Pancreas (tissue), 10 donors: ENCODE measurements around the gene TM9SF1. TPM values are rescaled to one million over a fixed set of nuclear protein-coding genes. Genes with fewer than 3 reads are reported as not detected.

Source experiments
- ATAC-seq, 4 donors: fragments of 200-7000 bp; cut with Tn5 transposase; one replicate each; pipeline versions ENCODE4 v1.8.0 to v1.9.1; 2020; ENCODE audit warnings: mild to moderate bottlenecking in 4 of 4, moderate library complexity in 4 of 4
- DNase-seq, 6 donors: peaks; one replicate each; pipeline ENCODE4 v3.0.0-alpha.2; 2020
- FAIRE-seq: peaks from 2 replicates; lab custom pipeline; 2012; peaks lifted over from hg19 to GRCh38; lab: Jason Lieb, UNC
- H3K27ac ChIP-seq, 4 donors: fragments of 200-600 bp; sonication (generic); 1 replicate in 3 of 4; 2 replicates in 1 of 4; pipeline versions ENCODE4 v1.5.0 to v1.8.0; 2020
- H3K27me3 ChIP-seq, 4 donors: fragments of 200-600 bp; one replicate each; pipeline ENCODE4 v1.8.0; 2021
- H3K36me3 ChIP-seq, 3 donors: fragments of 200-600 bp; sonication (generic) in 1 of 3; one replicate each; pipeline versions ENCODE4 v1.5.0 to v1.8.0; 2020 to 2021
- H3K4me1 ChIP-seq, 3 donors: fragments of 200-600 bp; one replicate each; pipeline ENCODE4 v1.8.0; 2021
- H3K4me3 ChIP-seq, 4 donors: fragments of 200-600 bp; sonication (generic) in 2 of 4; one replicate each; pipeline versions ENCODE4 v1.5.0 to v1.8.0; 2020 to 2021
- H3K9me3 ChIP-seq, 4 donors: fragments of 200-600 bp; one replicate each; pipeline ENCODE4 v1.8.0; 2021
- WGBS, 2 donors: extraction: QIAGEN DNeasy Blood & Tissue Kit; methylation state at CpG; one replicate each; pipeline ENCODE4 v1.1.7; 2013; 5-methylcytosine and 5-hydroxymethylcytosine counted together
- intact Hi-C, 3 donors: fragments of 100-400 bp; cut with DNase I; formaldehyde crosslinking; loops; one replicate each; pipeline versions ENCODE4 v1.11.1 to v1.14.2; 2022
- polyA plus RNA-seq, 2 donors: library from polyadenylated mRNA; stranded (reverse); fragments of 200-250 nt; gene quantifications; one replicate each; pipeline ENCODE4 v1.2.3, GENCODE V29; 2013
- total RNA-seq, 6 donors: library from RNA; stranded (reverse); fragmentation: NEBNext Ultra II Directional in 4 of 6; extraction: Animal tissue kit (Norgen Biotek cat#: 25700) in 4 of 6; gene quantifications; one replicate each; pipeline versions ENCODE4 v1.2.1 to v1.2.4, GENCODE V29; 2021 to 2023
- TF ChIP-seq, protein P1 (sequence below), 4 donors: fragments of 200-600 bp; sonication (generic) in 3 of 4; IDR thresholded peaks; one replicate each; pipeline versions ENCODE4 v1.5.0 to v1.8.0; 2021; ENCODE audit warnings: antibody characterized with exemption in 4 of 4
- donor health status: healthy with polysubstance abuse.
- donor health status: DM: no; HTN: no; CAD: no; lungs with moderate emphysema.
- donor health status: DM: no; HTN: no; CAD: no.
- donor health status: control.
- donor health status: control.
- donor health status: Bipolar disorder and iron deficiency.
- donor health status: DM: yes; HTN: yes; CAD: no.
- donor health status: DM: no; HTN: no; CAD: no.
- donor health status: DM: no; HTN: no; CAD: no.
- donor health status: DM: yes; HTN: yes; CAD: no.

The TM9SF1 gene
- total and polyA plus RNA-seq, 8 donors = 20.5 to 46.8 (median 37.9) TPM

DNA sequence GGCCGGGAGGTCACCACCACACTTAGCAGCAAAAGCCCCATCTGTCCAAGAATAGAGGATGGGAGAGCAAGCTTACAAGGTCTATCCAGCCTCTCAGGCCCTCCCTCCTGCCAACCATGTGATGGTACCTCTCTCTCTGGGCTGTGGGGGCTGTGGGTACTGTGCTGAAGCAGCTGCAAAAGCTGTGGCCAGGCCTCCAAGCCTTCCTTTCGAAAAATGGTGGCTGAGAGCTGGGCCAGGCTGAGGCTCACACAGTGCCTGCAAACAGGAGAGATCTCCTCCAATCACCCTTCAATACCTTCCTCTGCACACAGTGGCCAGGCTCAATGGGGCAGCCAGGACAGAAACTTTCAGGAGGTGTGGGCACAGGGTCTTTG lies 7.7 kb downstream of the TM9SF1 start:
- Histone ChIP-seq H3K9me3 (no peaks in the 10 kb centered on the region), H3K4me3 (peak overlapping the region in 2 of 4 donors; percentile 56 to 71), H3K36me3 (peaks cover 3 to 36% (median 26%) of the 10 kb centered on the region in 3 donors), H3K4me1 (peaks cover 0 to 11% (median 9%) of the 10 kb centered on the region in 3 donors), H3K27me3 (no peaks in the 10 kb centered on the region), H3K27ac (peak overlapping the region in 1 of 4 donors; percentile 62)
- no peak for ATAC-seq
- TF ChIP-seq, protein P1, sequence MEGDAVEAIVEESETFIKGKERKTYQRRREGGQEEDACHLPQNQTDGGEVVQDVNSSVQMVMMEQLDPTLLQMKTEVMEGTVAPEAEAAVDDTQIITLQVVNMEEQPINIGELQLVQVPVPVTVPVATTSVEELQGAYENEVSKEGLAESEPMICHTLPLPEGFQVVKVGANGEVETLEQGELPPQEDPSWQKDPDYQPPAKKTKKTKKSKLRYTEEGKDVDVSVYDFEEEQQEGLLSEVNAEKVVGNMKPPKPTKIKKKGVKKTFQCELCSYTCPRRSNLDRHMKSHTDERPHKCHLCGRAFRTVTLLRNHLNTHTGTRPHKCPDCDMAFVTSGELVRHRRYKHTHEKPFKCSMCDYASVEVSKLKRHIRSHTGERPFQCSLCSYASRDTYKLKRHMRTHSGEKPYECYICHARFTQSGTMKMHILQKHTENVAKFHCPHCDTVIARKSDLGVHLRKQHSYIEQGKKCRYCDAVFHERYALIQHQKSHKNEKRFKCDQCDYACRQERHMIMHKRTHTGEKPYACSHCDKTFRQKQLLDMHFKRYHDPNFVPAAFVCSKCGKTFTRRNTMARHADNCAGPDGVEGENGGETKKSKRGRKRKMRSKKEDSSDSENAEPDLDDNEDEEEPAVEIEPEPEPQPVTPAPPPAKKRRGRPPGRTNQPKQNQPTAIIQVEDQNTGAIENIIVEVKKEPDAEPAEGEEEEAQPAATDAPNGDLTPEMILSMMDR (IDR thresholded peaks at IDR 0.05) = no peak
- intact Hi-C loops = no loop called here
- WGBS, 2 donors = 68 to 74% methylated on average over 2 of the region's 2 CpGs
- FAIRE-seq = no peak
- peak in 1 of 6 donors; percentile 51 for DNase-seq

DNA sequence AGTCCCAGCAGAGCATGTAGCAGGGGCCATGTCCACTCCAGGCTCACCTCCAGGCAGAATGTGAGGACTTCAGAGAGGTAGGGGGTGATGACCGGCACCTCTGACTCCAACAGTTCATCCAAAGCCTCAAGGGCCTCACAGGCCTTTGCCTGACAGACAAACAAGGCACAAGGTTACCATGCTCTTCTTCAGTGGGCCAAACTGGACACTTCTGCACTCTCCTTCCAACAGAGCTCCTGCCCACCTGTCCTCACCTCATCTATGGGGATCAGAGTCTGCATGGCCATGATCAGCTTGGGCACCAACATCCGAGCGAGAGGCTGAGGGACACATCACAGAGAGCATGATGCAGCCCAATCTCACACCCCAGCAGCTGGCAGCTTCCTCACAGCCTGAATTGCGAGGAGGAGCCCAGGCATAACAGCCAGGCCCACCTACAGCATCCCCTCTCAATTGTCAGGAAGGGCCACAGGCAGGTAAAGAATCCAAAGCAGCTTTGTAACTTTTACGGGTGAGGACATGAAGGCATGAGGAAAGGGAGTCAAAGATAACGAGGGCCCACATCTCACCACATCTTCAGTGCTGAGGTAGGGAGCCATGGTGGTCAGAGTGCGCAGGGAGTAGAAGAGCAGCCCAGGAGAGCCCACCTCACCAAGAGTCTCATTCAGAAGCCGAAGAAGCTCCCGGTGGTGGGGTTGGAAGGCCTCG lies 8.3 kb downstream of the TM9SF1 start:
- Histone ChIP-seq H3K4me1 (peaks cover 0 to 11% (median 9%) of the 10 kb centered on the region in 3 donors), H3K4me3 (no peak overlapping the region), H3K27ac (no peak overlapping the region), H3K9me3 (no peaks in the 10 kb centered on the region), H3K36me3 (peaks cover 3 to 37% (median 26%) of the 10 kb centered on the region in 3 donors), H3K27me3 (no peaks in the 10 kb centered on the region)
- DNase-seq (peak in 1 of 6 donors; percentile 24), FAIRE-seq (no peak), ATAC-seq (no peak)
- TF ChIP-seq, protein P1 (IDR thresholded peaks at IDR 0.05) = no peak
- intact Hi-C loops = no loop called here
- 81 to 89% methylated on average over 10 of the region's 10 CpGs for WGBS, 2 donors

DNA sequence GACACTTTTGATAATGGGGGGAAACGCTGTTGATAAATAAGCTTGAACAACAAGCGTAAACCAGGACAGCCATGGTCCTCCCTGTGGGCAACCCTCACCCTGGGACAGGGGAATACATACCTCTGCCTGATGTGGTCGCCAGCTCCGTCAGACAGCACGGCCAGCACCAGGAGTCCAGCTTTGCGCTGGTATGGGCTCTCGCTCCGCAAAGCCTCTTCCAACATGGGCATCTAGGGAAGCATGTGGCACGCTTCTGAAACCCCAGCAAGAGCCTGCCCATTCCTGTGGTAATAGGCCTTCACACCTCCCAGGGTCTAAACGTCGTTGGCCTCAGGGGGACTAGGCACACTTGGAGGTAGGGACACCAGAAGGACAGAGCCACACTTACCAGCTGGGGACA lies 9.5 kb downstream of the TM9SF1 start:
- TF ChIP-seq, protein P1 (IDR thresholded peaks at IDR 0.05) = no peak
- ATAC-seq (no peak), FAIRE-seq (no peak), DNase-seq (peak in 1 of 6 donors; percentile 43)
- H3K4me1 ChIP-seq = peaks cover 0 to 11% (median 9%) of the 10 kb centered on the region in 3 donors
- H3K4me3 ChIP-seq = no peak overlapping the region
- intact Hi-C loops = no loop called here
- no peaks in the 10 kb centered on the region for H3K27me3 ChIP-seq
- no peak overlapping the region for H3K27ac ChIP-seq
- H3K9me3 ChIP-seq = no peaks in the 10 kb centered on the region
- 86 to 92% methylated on average over 11 of the region's 11 CpGs for WGBS, 2 donors
- H3K36me3 ChIP-seq = peaks cover 3 to 47% (median 27%) of the 10 kb centered on the region in 3 donors

DNA sequence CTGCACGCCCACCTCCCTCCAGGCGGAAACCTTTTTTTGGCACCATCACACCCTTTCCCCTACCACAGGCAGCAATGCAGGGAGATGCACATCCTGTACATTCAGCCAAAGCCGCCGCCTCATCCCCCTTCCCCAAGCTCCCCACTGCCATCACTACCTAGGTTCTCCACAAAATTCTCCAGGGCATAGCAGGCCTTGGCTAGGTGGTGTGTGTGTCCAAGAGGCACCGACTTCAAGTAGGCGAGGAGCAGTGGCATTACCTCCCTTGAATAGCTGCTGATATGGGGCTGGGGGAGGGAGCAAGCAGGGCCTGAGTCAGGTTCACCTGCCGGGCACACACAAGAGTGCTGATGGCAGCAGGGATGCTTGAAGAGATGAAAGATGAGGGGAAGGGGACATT lies 10.2 kb downstream of the TM9SF1 start:
- FAIRE-seq = no peak
- Histone ChIP-seq H3K9me3 (no peaks in the 10 kb centered on the region), H3K4me1 (peaks cover 0 to 11% (median 9%) of the 10 kb centered on the region in 3 donors), H3K36me3 (peaks cover 3 to 53% (median 34%) of the 10 kb centered on the region in 3 donors), H3K27me3 (no peaks in the 10 kb centered on the region), H3K27ac (no peak overlapping the region), H3K4me3 (no peak overlapping the region)
- DNase-seq = peak in 1 of 6 donors; percentile 26
- intact Hi-C loops = no loop called here
- 91 to 94% methylated on average over 7 of the region's 7 CpGs for WGBS, 2 donors
- TF ChIP-seq, protein P1 (IDR thresholded peaks at IDR 0.05) = no peak
- no peak for ATAC-seq
